GM19455 (cell line): Measurements from ENCODE around the gene TCF25.
"Not testable (repeated sequence)": the region's sequence is repeated elsewhere in the genome, so short reads cannot be mapped to it uniquely, and the experiment has no call there.

Source experiments
- ATAC-seq: cut with Tn5 transposase; IDR thresholded peaks from one replicate; pipeline ENCODE4 v1.9.1; 2021; ENCODE audit not compliant: unreplicated experiment

Gene TCF25

DNA sequence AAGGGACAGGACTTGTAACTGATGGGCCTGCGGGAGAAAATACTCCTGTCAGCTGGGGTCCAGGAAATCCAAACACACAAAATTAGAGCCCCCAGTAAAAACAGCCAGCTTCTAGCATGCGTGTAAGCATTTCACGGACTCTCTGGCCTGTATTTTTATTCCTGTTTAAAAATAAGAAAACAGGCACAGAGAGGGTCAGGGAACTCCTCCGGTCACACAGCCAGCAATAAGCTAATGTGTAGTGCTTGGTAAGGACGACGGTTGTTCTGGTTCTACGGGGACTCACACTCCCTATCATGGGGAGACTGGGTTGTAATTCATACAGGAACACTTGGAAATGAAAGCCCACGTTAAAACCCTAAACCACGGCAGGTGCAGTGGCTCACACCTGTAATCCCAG, 1.5 kb upstream of the TCF25 start:
- no peak for ATAC-seq

GRCh38 chr16:89873972-89874689, 739 bp downstream of the TCF25 start:
- ATAC-seq = peak; percentile 58

GRCh38 chr16:89879123-89879522, 5.7 kb downstream of the TCF25 start:
- not testable (repeated sequence) for ATAC-seq

DNA sequence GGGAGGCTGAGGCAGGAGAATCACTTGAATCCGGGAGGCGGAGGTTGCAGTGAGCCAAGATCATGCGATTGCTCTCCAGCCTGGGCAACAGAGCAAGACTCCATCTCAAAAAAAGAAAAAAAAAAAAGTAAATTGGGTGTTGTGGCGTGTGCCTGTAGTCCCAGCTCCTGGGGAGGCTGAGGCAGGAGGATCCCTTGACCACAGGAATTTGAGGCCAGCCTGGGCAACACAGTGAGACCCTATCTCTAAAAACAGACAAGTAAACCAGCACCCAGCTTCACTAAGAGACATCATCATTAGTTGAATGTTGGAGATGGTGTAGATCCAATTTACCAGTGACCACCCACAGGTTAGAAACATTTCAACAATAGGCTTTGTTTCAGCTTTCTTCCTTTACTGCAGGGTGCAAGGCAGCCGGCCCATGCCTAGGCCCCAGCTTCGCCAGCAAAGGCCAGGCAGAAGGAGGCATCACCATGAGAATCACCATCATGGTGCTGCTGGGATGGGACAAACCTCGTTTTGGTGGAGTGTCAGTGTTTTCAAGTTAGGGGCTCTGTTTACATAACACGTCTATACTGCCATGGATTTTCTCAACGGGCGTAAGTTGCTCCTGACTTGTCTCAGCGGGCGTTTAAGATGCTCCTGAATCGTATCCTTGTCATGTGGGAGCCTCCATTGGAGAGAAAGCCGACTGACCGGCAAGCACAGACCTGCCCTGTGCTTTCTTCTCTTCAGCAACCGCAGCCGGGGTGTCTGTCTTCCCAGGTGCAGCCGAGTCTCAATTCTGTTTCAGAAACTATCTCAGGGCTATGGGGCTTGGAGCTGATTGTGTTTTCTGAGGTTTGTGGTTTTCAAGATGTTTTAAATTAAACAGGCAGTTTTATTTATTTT, 7.3 kb downstream of the TCF25 start:
- no peak for ATAC-seq

DNA sequence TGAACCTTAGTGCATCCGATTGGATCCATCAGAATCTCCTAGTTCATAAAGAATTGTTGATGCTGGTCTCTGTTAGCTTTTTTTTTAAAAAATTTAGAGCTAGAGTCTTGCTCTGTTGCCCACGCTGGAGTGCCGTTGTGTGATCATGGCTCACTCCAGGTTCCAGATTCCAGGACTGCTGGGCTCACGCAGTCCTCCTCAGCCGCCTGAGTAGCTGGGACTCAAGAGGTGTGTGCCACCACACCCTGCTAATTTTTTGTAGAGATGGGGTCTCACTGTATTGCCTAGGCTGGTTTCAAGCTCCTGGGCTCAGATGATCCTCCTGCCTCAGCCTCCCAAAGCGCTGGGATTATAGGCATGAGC, 8.0 kb downstream of the TCF25 start:
- ATAC-seq = no peak

- ATAC-seq = no peak
These were observed 10.1 kb downstream of the TCF25 start for GRCh38 chr16:89883346-89884040.

DNA sequence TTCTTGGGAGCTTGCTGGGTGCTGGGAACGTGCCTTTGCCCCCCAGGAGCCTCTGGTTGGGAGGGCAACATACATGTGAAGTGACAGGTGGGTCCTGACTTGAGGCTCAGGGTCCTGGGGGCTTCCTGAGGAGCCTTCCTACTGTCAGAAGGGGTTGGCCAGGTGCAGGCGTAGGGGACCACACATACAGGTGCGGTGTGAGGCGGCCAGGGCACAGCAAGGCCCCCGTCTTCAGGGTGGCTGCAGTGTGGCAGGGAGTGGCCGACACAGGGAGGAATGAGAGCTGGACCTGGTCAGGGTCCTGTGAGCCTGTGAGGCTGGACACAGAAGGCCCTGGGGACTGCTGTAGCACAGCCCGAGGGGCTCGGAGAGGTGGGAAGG, 10.6 kb downstream of the TCF25 start:
- ATAC-seq = no peak

- no peak for ATAC-seq
These were observed 13.9 kb downstream of the TCF25 start for GRCh38 chr16:89887243-89887642.

- ATAC-seq = no peak
These were observed 16.8 kb downstream of the TCF25 start for GRCh38 chr16:89890200-89890599.

- no peak for ATAC-seq
These were observed 17.7 kb downstream of the TCF25 start for GRCh38 chr16:89890886-89891657.

DNA sequence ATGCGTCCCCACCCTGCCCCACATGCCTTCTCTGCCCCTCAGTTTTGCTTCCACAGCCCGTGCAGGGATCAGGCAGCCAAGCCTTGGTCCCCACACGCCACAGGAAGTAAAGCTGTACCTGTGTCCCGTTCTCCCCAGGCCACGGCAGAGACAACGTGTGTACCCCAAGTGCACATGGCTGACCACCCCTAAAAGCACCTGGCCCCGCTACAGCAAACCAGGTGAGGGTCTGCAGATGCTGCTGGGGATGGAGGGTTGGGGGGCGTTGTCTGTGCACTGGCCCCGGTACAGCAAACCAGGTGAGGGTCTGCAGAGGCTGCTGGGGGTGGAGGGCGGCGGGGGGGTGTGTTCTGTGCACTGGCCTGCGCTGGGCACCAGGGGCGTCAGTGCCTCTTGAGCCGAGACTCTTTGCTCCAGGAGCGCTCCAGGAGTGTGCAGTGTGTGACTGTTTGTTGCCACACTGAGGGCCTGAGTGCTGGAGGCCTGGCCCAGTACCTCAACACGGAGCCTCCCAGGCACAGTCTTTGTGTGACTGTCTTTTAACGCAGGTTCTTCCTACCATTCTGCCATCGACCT, 18.8 kb downstream of the TCF25 start:
- ATAC-seq = no peak

GRCh38 chr16:89892635-89893034, 19.2 kb downstream of the TCF25 start:
- no peak for ATAC-seq

- no peak for ATAC-seq
These were observed 20.5 kb downstream of the TCF25 start for GRCh38 chr16:89893642-89894548.

DNA sequence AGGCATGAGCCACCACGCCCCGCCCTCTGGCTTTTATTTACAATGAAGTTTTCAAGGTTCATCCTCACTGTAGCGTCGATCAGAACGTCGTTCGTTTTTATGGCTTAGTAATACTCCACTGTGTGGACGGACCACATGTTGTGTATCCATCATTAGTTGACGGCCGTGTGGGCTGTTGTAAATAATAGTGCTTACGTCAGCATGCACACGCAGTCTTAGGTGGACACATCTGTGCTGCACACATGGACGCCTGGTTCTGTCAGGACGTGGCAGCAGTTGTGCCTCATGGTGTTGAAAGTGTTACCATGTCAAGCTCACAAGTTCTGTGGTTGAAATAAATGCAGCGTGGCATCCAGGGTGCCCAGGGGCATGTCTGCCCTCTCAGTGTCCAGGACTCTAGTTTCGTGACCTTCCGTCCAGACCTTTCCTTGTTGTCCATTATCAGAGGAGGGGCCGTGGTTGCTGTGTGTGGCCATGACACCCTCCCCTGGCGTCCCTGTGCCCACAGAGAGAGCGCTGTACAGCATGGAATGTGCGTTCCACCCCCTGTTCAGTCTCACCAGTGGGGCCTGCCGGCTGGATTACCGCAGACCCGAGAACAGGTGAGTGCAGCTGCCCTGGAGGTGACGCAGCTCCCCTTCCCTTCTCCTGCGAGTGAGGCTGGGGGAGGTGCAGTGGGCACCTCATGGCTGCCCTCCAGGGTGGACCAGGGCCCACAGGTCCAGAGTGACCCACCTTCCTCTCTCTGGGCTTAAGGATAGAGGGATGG, 22.3 kb downstream of the TCF25 start:
- ATAC-seq = no peak

- no peak for ATAC-seq
These were observed 23.8 kb downstream of the TCF25 start for GRCh38 chr16:89897204-89897603.

DNA sequence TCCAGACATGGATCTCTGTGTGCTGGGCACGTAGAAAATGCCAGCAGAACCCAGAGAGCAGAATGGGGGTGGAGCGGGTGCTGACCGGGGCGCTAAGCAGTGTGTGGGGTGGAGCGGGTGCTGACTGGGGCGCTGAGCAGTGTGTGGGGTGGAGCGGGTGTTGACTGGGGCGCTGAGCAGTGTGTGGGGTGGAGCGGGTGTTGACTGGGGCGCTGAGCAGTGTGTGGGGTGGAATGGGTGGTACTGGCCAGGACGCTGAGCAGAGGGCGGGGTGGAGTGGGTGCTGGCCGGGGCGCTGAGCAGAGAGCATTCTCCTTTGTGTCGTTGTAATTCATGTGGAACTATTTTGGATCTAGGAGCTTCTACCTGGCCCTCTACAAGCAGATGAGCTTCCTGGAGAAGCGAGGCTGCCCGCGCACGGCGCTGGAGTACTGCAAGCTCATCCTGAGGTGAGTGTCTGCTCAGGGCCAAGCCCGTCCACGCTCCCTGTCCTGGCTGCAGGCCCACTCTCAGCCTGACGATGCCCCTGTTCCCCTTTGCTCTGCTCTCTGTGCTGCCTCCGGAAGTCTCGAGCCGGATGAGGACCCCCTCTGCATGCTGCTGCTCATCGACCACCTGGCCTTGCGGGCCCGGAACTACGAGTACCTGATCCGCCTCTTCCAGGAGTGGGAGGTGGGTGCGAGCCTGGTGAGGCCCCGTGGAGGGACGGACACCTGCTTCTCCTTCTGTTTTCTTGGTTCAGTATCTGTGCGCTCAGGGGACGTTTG, 25.0 kb downstream of the TCF25 start:
- ATAC-seq = no peak

GRCh38 chr16:89899879-89900481, 26.6 kb downstream of the TCF25 start:
- ATAC-seq = no peak

DNA sequence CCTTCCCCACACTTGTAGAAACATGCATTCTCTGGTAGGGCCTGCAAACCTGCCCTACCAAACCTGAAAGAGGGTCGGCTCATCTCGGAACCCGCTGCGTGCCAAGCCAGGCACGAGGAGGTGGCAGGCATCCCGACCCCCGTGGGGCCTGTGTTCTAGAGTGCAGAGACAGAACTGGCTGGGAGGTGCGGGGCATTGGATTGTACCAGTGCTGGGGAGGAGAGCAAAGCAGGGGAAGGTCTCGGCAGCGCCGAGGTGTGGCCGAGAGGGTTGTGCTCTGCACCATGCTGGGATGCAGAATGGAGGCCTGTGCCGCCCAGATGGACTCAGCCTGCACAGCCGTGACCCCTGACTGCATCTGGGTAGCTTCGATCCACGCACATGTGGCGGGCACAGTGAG, 27.5 kb downstream of the TCF25 start:
- ATAC-seq = no peak
